GM18507 (cell line): Measurements from ENCODE around the gene MESP1.
A peak's percentile ranks its signal among the peaks of the same experiment; 100 is the strongest.

Experiments
- DNase-seq: peaks from one replicate; pipeline ENCODE4 v3.0.0; 2011; ENCODE audit warnings: low read depth; ENCODE audit not compliant: insufficient read length; ENCODE audit errors: extremely low spot score
- FAIRE-seq: peaks from 2 replicates; lab custom pipeline; 2011; peaks lifted over from hg19 to GRCh38; lab: Jason Lieb, UNC

Gene MESP1

DNA sequence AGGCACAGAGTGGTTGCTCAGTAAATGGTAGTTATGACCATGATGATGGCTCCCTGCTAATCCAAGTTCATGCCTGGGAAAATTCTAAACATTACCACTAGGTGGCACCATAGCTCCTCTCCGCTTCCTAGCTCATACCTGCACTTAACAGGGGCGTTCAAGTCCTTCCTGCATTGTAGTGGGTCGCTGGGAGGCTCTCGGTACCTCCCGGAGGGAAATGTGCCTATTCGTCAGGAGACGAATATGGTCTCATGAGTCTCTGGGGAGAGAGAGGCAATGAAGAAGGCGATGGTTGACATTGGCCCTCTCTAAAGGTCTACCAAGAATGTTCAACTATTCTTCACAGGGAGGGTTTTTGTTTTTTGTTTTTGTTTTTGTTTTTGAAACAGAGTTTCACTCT lies 10.9 kb downstream of the MESP1 start:
- DNase-seq = peak; percentile 53
- FAIRE-seq = peak; percentile 93

DNA sequence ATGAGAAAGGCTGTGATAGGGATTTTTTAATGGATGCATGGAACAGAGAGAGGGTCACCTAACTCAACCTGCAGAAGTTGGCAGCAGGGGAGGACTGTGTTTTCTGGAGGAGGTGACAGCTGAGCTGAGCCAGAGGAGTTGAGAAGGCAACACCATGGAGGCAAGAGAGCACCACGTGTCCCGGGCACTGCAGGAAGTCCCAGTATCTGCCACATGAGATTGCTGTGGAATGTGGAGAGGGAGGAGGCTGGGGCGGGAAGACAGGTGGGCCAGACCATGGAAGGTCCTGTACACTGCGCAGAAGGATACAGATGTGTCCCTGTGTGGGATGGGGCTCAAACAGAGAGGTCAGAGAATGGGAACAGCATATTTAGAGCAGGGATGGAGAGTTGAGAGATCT lies 15.3 kb downstream of the MESP1 start:
- FAIRE-seq = no peak
- DNase-seq = no peak

DNA sequence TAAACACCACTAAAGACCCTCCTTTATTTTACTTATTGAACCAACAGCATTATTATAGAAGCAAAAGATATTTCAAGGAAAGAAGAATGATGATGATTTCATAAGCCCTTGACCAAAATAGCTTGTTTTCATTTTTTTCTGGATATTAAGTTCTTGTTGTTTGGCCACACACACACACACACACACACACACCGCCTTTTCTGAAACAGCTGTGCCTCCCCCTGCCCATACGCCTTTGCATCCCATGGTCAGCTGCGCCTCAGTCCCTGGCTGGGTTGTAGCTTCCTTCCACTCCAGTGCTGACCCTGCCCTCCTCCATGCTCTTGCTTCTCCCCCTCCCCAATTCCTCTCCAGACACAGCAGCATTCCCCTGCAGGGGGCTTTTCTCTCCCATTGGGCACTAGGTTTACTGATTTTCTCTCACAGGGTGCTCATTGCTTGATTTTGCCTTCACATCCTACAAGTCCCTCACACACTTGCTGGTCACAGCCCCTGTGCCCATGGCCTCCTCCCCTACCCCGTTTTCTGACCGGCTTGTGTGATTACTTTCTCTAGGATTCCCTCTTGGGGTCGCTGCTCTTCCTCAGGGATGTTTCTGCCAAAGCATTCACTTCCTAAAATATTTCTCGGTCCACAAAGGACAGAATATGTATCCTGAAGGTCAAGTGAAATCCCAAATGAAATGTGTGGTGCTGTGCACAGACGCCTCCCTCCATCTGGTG lies 18.4 kb downstream of the MESP1 start:
- DNase-seq = no peak
- FAIRE-seq = no peak

DNA sequence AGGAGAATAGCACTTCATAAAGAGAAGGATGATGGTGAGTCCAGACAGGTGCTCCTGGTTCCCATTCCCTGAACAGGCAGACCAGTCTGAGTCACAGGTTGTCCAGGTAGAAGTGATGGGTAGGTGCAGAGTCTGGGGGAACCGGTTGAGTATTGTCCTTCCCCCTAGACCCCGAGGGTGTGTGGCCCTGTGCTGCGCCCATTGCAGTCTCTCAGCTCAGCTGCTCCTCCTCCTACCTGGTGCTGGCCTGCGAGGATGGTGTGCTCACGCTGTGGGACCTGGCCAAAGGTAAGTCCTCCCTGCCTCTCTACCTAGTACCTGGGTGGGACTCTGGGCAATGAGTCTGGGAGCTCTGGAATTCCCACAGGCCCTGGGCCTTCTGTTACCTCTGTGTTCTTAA lies 19.8 kb downstream of the MESP1 start:
- no peak for FAIRE-seq

DNA sequence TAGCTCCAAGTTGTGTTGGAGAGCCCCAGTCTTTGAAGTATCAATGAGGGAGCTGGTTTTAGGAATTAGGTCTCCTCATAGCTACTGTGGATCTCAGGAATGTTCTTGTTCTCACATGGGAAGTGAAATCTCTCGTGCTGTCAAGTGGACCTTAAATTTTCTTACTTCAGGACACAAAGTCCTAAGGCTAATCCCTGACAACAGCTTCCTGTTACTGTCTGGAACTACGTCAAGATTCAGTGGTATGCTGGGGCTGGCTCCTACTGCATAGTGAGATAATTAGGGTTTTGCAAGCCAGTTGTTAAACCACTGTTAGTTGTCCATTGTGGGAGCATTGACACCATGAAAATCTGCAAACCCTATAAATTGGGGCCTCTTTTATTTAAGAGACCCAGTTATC lies 22.8 kb downstream of the MESP1 start:
- DNase-seq (no peak), FAIRE-seq (no peak)

More for the DNA sequence above, 19.8 kb downstream of the MESP1 start:
- DNase-seq = no peak

- DNase-seq = no peak
- no peak for FAIRE-seq
Observed at GRCh38 chr15:89725064-89725463, 26.0 kb downstream of the MESP1 start.

GRCh38 chr15:89724621-89725020 lies 26.4 kb downstream of the MESP1 start:
- no peak for DNase-seq
- FAIRE-seq = no peak

GRCh38 chr15:89723031-89723430 lies 28.0 kb downstream of the MESP1 start:
- DNase-seq (no peak), FAIRE-seq (no peak)

- FAIRE-seq (no peak), DNase-seq (no peak)
Observed at GRCh38 chr15:89714775-89715174, 36.3 kb downstream of the MESP1 start.

GRCh38 chr15:89707577-89707976 lies 43.5 kb downstream of the MESP1 start:
- DNase-seq = no peak
- no peak for FAIRE-seq

GRCh38 chr15:89704411-89704810 lies 46.6 kb downstream of the MESP1 start:
- no peak for FAIRE-seq

More at GRCh38 chr15:89704411-89704810, 46.6 kb downstream of the MESP1 start:
- no peak for DNase-seq
